ENCODE results near the gene APELA. TPM values are rescaled to one million over a fixed set of nuclear protein-coding genes. Genes with fewer than 3 reads are reported as not detected.
"Not testable (repeated sequence)": the region's sequence is repeated elsewhere in the genome, so short reads cannot be mapped to it uniquely, and the experiment has no call there.

Gene APELA
- total RNA-seq, 2 experiments from 2014 or later = not detected

GRCh38 chr4:164902608-164903007, 25.6 kb downstream of the APELA start:
- POLR2A ChIA-PET = no interaction called here
- H3K36me3 Mint-ChIP-seq (ENCODE audit: low read depth) = no peaks in the 10 kb centered on the region

GRCh38 chr4:164904336-164904735, 27.4 kb downstream of the APELA start:
- TF ChIP-seq CTCF (IDR thresholded peaks at IDR 0.05) = no peak
- ATAC-seq (no peak), DNase-seq (no peak)
- no peaks in the 10 kb centered on the region for H3K36me3 Mint-ChIP-seq (ENCODE audit: low read depth)
- H3K4me1 Mint-ChIP-seq (ENCODE audit: low read depth) = no peaks in the 10 kb centered on the region
- POLR2A ChIA-PET = no interaction called here
- CTCF ChIA-PET = no interaction called here
- intact Hi-C loops (cut with micrococcal nuclease) = no loop called here
- H3K27me3 Mint-ChIP-seq = no peaks in the 10 kb centered on the region
- H3K4me3 Mint-ChIP-seq = no peak overlapping the region
- no peaks in the 10 kb centered on the region for H3K9me3 Mint-ChIP-seq
- no peak overlapping the region for H3K27ac Mint-ChIP-seq

More at GRCh38 chr4:164902608-164903007, 25.6 kb downstream of the APELA start:
- Mint-ChIP-seq H3K27ac (no peak overlapping the region), H3K4me1 (ENCODE audit: low read depth) (no peaks in the 10 kb centered on the region), H3K9me3 (no peaks in the 10 kb centered on the region), H3K4me3 (no peak overlapping the region), H3K27me3 (peaks cover under 1% of the 10 kb centered on the region)
- DNase-seq = no peak
- intact Hi-C loops (cut with micrococcal nuclease) = no loop called here
- CTCF ChIA-PET = no interaction called here
- TF ChIP-seq CTCF (IDR thresholded peaks at IDR 0.05) = no peak
- ATAC-seq = no peak

GRCh38 chr4:164904941-164905340, 28.0 kb downstream of the APELA start:
- CTCF ChIA-PET = no interaction called here
- H3K4me3 Mint-ChIP-seq = no peak overlapping the region
- H3K36me3 Mint-ChIP-seq (ENCODE audit: low read depth) = no peaks in the 10 kb centered on the region
- TF ChIP-seq CTCF (IDR thresholded peaks at IDR 0.05) = no peak
- intact Hi-C loops (cut with micrococcal nuclease) = no loop called here
- no peak overlapping the region for H3K27ac Mint-ChIP-seq
- no peaks in the 10 kb centered on the region for H3K9me3 Mint-ChIP-seq
- no peaks in the 10 kb centered on the region for H3K4me1 Mint-ChIP-seq (ENCODE audit: low read depth)
- ATAC-seq (no peak), DNase-seq (no peak)
- POLR2A ChIA-PET = no interaction called here
- no peaks in the 10 kb centered on the region for H3K27me3 Mint-ChIP-seq

GRCh38 chr4:164906368-164906767, 29.4 kb downstream of the APELA start:
- Mint-ChIP-seq H3K27me3 (no peaks in the 10 kb centered on the region), H3K4me3 (no peak overlapping the region), H3K4me1 (ENCODE audit: low read depth) (no peaks in the 10 kb centered on the region), H3K36me3 (ENCODE audit: low read depth) (no peaks in the 10 kb centered on the region), H3K27ac (no peak overlapping the region), H3K9me3 (no peaks in the 10 kb centered on the region)
- DNase-seq = no peak
- ChIA-PET CTCF (no interaction called here), POLR2A (no interaction called here)
- TF ChIP-seq CTCF (IDR thresholded peaks at IDR 0.05) = no peak
- intact Hi-C loops (cut with micrococcal nuclease) = no loop called here
- ATAC-seq = no peak

GRCh38 chr4:164913506-164913905, 36.5 kb downstream of the APELA start:
- H3K27ac Mint-ChIP-seq, ATAC-seq: not testable (repeated sequence)

GRCh38 chr4:164918956-164919355, 42.0 kb downstream of the APELA start:
- Mint-ChIP-seq H3K4me3 (no peak overlapping the region), H3K9me3 (no peaks in the 10 kb centered on the region), H3K27ac (no peak overlapping the region), H3K27me3 (peaks cover 2% of the 10 kb centered on the region), H3K4me1 (ENCODE audit: low read depth) (no peaks in the 10 kb centered on the region), H3K36me3 (ENCODE audit: low read depth) (no peaks in the 10 kb centered on the region)
- CTCF ChIA-PET = no interaction called here
- ATAC-seq (no peak), DNase-seq (no peak)
- TF ChIP-seq CTCF (IDR thresholded peaks at IDR 0.05) = no peak
- intact Hi-C loops (cut with micrococcal nuclease) = no loop called here
- POLR2A ChIA-PET = no interaction called here

More at GRCh38 chr4:164913506-164913905, 36.5 kb downstream of the APELA start:
- DNase-seq; H3K27me3 Mint-ChIP-seq; POLR2A ChIA-PET; H3K4me1 Mint-ChIP-seq (ENCODE audit: low read depth); H3K36me3 Mint-ChIP-seq (ENCODE audit: low read depth); intact Hi-C loops (cut with micrococcal nuclease); CTCF ChIA-PET; H3K9me3 Mint-ChIP-seq; H3K4me3 Mint-ChIP-seq: not testable (repeated sequence)
